Right hindlimb (tissue), 1 donor: ENCODE results near the gene CLDN16.

Experiments used
- DNase-seq: peaks from one replicate; pipeline ENCODE4 v3.0.0-alpha.2; 2018

Gene CLDN16

GRCh38 chr3:190387578-190388213 lies at the start of gene CLDN16:
Gene CLDN16, plus strand, starts transcription at chr3:190388163. Its CDS starts 167 bp downstream, at chr3:190388330.
- no peak for DNase-seq

GRCh38 chr3:190338717-190339116 lies 49.2 kb upstream of the CLDN16 start:
- no peak for DNase-seq

GRCh38 chr3:190339130-190339529 lies 48.8 kb upstream of the CLDN16 start:
- DNase-seq, result no peak

GRCh38 chr3:190340071-190340470 lies 47.9 kb upstream of the CLDN16 start:
- DNase-seq, result no peak

- DNase-seq, result no peak
Measured at GRCh38 chr3:190345027-190345821, 42.7 kb upstream of the CLDN16 start.

- DNase-seq, result no peak
Measured at GRCh38 chr3:190345878-190346277, 42.1 kb upstream of the CLDN16 start.

- DNase-seq, result no peak
Measured at GRCh38 chr3:190346541-190346940, 41.4 kb upstream of the CLDN16 start.

- no peak for DNase-seq
Measured at GRCh38 chr3:190352861-190353457, 35.0 kb upstream of the CLDN16 start.

GRCh38 chr3:190356246-190356645 lies 31.7 kb upstream of the CLDN16 start:
- DNase-seq, result no peak

GRCh38 chr3:190357468-190357867 lies 30.5 kb upstream of the CLDN16 start:
- no peak for DNase-seq

- DNase-seq, result no peak
Measured at GRCh38 chr3:190359813-190360212, 28.1 kb upstream of the CLDN16 start.

- no peak for DNase-seq
Measured at GRCh38 chr3:190360228-190360627, 27.7 kb upstream of the CLDN16 start.

GRCh38 chr3:190361791-190362190 lies 26.2 kb upstream of the CLDN16 start:
- DNase-seq, result no peak

- no peak for DNase-seq
Measured at GRCh38 chr3:190362258-190362657, 25.7 kb upstream of the CLDN16 start.

- DNase-seq, result no peak
Measured at GRCh38 chr3:190366133-190366532, 21.8 kb upstream of the CLDN16 start.

- DNase-seq, result no peak
Measured at GRCh38 chr3:190368881-190369280, 19.1 kb upstream of the CLDN16 start.

GRCh38 chr3:190369668-190370295 lies 18.2 kb upstream of the CLDN16 start:
- DNase-seq, result no peak

- DNase-seq, result no peak
Measured at GRCh38 chr3:190370369-190370768, 17.6 kb upstream of the CLDN16 start.

- no peak for DNase-seq
Measured at GRCh38 chr3:190371152-190371551, 16.8 kb upstream of the CLDN16 start.

- DNase-seq, result no peak
Measured at GRCh38 chr3:190375246-190375645, 12.7 kb upstream of the CLDN16 start.

- no peak for DNase-seq
Measured at GRCh38 chr3:190375671-190376070, 12.3 kb upstream of the CLDN16 start.

GRCh38 chr3:190378240-190378891 lies 9.6 kb upstream of the CLDN16 start:
- DNase-seq, result no peak

GRCh38 chr3:190380184-190380583 lies 7.8 kb upstream of the CLDN16 start:
- DNase-seq, result no peak
